NT2/D1 (cell line): ENCODE data around the gene MCTP1.
"Not testable (repeated sequence)": the region's sequence is repeated elsewhere in the genome, so short reads cannot be mapped to it uniquely, and the experiment has no call there.

Experiments
- DNase-seq: peaks from one replicate; pipeline ENCODE4 v3.0.0-alpha.2; 2011; ENCODE audit warnings: low read depth, low spot score
- H3K27me3 ChIP-seq: 2 replicates; pipeline ENCODE4 v1.6.0; 2011; ENCODE audit warnings: mild to moderate bottlenecking; ENCODE audit not compliant: insufficient read length, insufficient read depth
- H3K36me3 ChIP-seq: 2 replicates; pipeline ENCODE4 v1.6.1; 2011; ENCODE audit warnings: mild to moderate bottlenecking, low read length, mixed read lengths; ENCODE audit not compliant: insufficient read depth, insufficient read length
- H3K4me1 ChIP-seq: 2 replicates; pipeline ENCODE4 v1.5.1; 2011; ENCODE audit not compliant: insufficient read depth, insufficient read length
- H3K4me3 ChIP-seq: 2 replicates; pipeline ENCODE4 v1.5.1; 2011; ENCODE audit warnings: low read depth; ENCODE audit not compliant: insufficient read length
- H3K9ac ChIP-seq: 2 replicates; pipeline ENCODE4 v1.6.0; 2011; ENCODE audit warnings: low read depth; ENCODE audit not compliant: insufficient read length
- H3K9me3 ChIP-seq: 2 replicates; pipeline ENCODE4 v1.5.1; 2011; ENCODE audit warnings: mild to moderate bottlenecking, low read length; ENCODE audit not compliant: insufficient read depth
- SUZ12 ChIP-seq: IDR thresholded peaks from 2 replicates; pipeline ENCODE4 v1.6.1; 2011; ENCODE audit not compliant: insufficient read length, insufficient read depth; ENCODE audit errors: extremely low read depth
- YY1 ChIP-seq: IDR thresholded peaks from 2 replicates; pipeline ENCODE4 v1.6.1; 2011; ENCODE audit not compliant: insufficient read length, insufficient read depth
- ZNF274 ChIP-seq: IDR thresholded peaks from 2 replicates; pipeline ENCODE4 v1.6.1; 2011; ENCODE audit warnings: mild to moderate bottlenecking, low read depth, low read length

Gene MCTP1

GRCh38 chr5:95155888-95156287 lies 129.0 kb downstream of the MCTP1 start:
- no peak overlapping the region for H3K4me3 ChIP-seq
- no peaks in the 10 kb centered on the region for H3K9me3 ChIP-seq
- H3K27me3 ChIP-seq: no peaks in the 10 kb centered on the region
- no peak for DNase-seq
- H3K4me1 ChIP-seq: no peaks in the 10 kb centered on the region
- H3K36me3 ChIP-seq: no peaks in the 10 kb centered on the region
- no peak overlapping the region for H3K9ac ChIP-seq
- TF ChIP-seq YY1 (no peak), ZNF274 (no peak), SUZ12 (no peak)

GRCh38 chr5:95153511-95153910 lies 131.4 kb downstream of the MCTP1 start:
- Histone ChIP-seq H3K27me3 (no peaks in the 10 kb centered on the region), H3K4me3 (no peak overlapping the region), H3K4me1 (no peaks in the 10 kb centered on the region), H3K36me3 (no peaks in the 10 kb centered on the region), H3K9me3 (no peaks in the 10 kb centered on the region), H3K9ac (no peak overlapping the region)
- no peak for TF ChIP-seq SUZ12
- no peak for DNase-seq

- no peak for DNase-seq
- Histone ChIP-seq H3K36me3 (no peaks in the 10 kb centered on the region), H3K9me3 (no peaks in the 10 kb centered on the region), H3K4me1 (no peaks in the 10 kb centered on the region), H3K27me3 (no peaks in the 10 kb centered on the region), H3K9ac (no peak overlapping the region), H3K4me3 (no peak overlapping the region)
- no peak for TF ChIP-seq YY1
- TF ChIP-seq SUZ12: no peak
- no peak for TF ChIP-seq ZNF274
These were observed 132.4 kb downstream of the MCTP1 start for GRCh38 chr5:95152535-95152934.

- Histone ChIP-seq H3K27me3 (no peaks in the 10 kb centered on the region), H3K4me3 (no peak overlapping the region), H3K9ac (no peak overlapping the region), H3K4me1 (no peaks in the 10 kb centered on the region), H3K36me3 (no peaks in the 10 kb centered on the region), H3K9me3 (no peaks in the 10 kb centered on the region)
- no peak for DNase-seq
- TF ChIP-seq SUZ12 (no peak), YY1 (no peak), ZNF274 (no peak)
These were observed 132.8 kb downstream of the MCTP1 start for GRCh38 chr5:95152131-95152530.

- Histone ChIP-seq H3K27me3 (no peaks in the 10 kb centered on the region), H3K9ac (no peak overlapping the region), H3K36me3 (no peaks in the 10 kb centered on the region), H3K4me3 (no peak overlapping the region), H3K9me3 (no peaks in the 10 kb centered on the region), H3K4me1 (no peaks in the 10 kb centered on the region)
- TF ChIP-seq YY1 (no peak), SUZ12 (no peak), ZNF274 (no peak)
- no peak for DNase-seq
These were observed 133.2 kb downstream of the MCTP1 start for GRCh38 chr5:95151694-95152093.

- H3K4me3 ChIP-seq: no peak overlapping the region
- no peak overlapping the region for H3K9ac ChIP-seq
- DNase-seq: no peak
- TF ChIP-seq ZNF274: no peak
- TF ChIP-seq YY1: no peak
- TF ChIP-seq SUZ12: no peak
- H3K27me3 ChIP-seq: no peaks in the 10 kb centered on the region
- no peaks in the 10 kb centered on the region for H3K4me1 ChIP-seq
- no peaks in the 10 kb centered on the region for H3K36me3 ChIP-seq
- H3K9me3 ChIP-seq: no peaks in the 10 kb centered on the region
These were observed 135.5 kb downstream of the MCTP1 start for GRCh38 chr5:95149387-95149786.

GRCh38 chr5:95148453-95148852 lies 136.4 kb downstream of the MCTP1 start:
- Histone ChIP-seq H3K27me3 (no peaks in the 10 kb centered on the region), H3K9me3 (no peaks in the 10 kb centered on the region), H3K36me3 (no peaks in the 10 kb centered on the region), H3K9ac (no peak overlapping the region), H3K4me1 (no peaks in the 10 kb centered on the region), H3K4me3 (no peak overlapping the region)
- DNase-seq: no peak
- TF ChIP-seq ZNF274 (no peak), YY1 (no peak), SUZ12 (no peak)

GRCh38 chr5:95143858-95144257 lies 141.0 kb downstream of the MCTP1 start:
- not testable (repeated sequence) for DNase-seq, H3K27me3 ChIP-seq, H3K4me1 ChIP-seq

GRCh38 chr5:95142145-95142544 lies 142.7 kb downstream of the MCTP1 start:
- no peaks in the 10 kb centered on the region for H3K4me1 ChIP-seq
- TF ChIP-seq YY1 (no peak), SUZ12 (no peak), ZNF274 (no peak)

More at GRCh38 chr5:95143858-95144257, 141.0 kb downstream of the MCTP1 start:
- not testable (repeated sequence) for H3K36me3 ChIP-seq, H3K9ac ChIP-seq, H3K9me3 ChIP-seq, H3K4me3 ChIP-seq

More at GRCh38 chr5:95142145-95142544, 142.7 kb downstream of the MCTP1 start:
- no peak overlapping the region for H3K9ac ChIP-seq
- no peak overlapping the region for H3K4me3 ChIP-seq
- no peaks in the 10 kb centered on the region for H3K9me3 ChIP-seq
- no peaks in the 10 kb centered on the region for H3K36me3 ChIP-seq
- no peaks in the 10 kb centered on the region for H3K27me3 ChIP-seq
- no peak for DNase-seq
